GM19455 (cell line): ENCODE results near the gene SYNE4.
"Not testable (repeated sequence)": the region's sequence is repeated elsewhere in the genome, so short reads cannot be mapped to it uniquely, and the experiment has no call there.

Experiments
- ATAC-seq: cut with Tn5 transposase; IDR thresholded peaks from one replicate; pipeline ENCODE4 v1.9.1; 2021; ENCODE audit not compliant: unreplicated experiment

SYNE4 gene

DNA sequence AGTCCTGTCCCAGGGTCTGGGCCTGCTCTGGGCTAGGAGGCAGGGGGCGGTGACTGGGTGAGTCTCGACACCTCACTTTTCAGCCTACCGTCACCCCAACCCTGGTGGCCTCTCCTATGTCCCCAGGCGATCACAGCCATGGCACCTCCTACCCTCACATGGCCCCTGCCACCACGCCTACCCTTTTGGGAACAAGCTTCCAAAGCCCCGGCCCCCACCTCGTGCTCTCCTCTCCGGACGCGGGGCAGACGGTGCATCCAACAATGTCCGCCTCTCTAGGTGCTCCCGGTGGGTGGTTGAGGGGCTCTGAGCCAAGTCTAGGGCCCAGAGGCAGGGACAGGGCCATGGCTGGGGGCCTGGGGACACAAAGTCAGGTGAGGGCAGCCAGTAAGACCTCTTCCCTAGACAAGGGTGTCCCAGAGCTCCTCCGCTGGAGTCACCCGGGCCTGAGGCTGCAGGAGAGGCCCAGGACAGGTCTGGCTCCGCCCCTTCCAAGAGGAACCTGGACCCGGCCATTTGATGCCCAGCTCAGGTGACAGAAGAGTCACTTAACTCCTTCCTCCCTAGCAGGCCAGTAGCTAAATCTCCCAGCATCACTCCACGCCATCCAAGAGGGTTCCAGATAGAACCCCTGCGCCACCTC lies at the start of gene SYNE4:
Gene SYNE4, minus strand, starts transcription at position 478 of the 643 bp plus-strand sequence. Its CDS starts 132 bp downstream, at position 346.
- ATAC-seq = no peak

- ATAC-seq = peak; percentile 73
These were observed 46.4 kb upstream of the SYNE4 start, which contains the start of gene WDR62 for GRCh38 chr19:36054733-36055686. Gene WDR62, plus strand, starts transcription at chr19:36054897. Its CDS starts 75 bp downstream, at chr19:36054972.

- ATAC-seq = peak; percentile 79
These were observed 45.6 kb upstream of the SYNE4 start, which contains the start of gene THAP8 for GRCh38 chr19:36054119-36054732. Gene THAP8, minus strand, starts transcription at chr19:36054285. Its CDS starts 68 bp downstream, at chr19:36054217.

DNA sequence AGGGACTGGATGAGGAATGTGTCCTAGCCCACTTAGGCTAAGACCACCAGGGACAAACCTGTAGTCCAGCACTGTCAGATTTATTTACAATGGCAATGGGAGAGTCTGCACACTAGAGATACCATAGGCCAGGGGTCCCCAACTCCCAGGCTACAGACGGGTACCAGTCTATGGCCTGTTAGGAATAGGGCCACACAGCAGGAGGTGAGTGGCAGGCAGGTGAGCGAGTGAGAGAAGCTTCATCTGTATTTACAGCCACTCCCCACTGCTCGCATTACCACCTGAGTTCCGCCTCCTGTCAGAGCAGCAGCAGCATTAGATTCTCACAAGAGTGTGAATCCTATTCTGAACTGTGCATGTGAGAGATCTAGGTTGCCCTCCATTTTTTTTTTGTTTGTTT lies 43.0 kb upstream of the SYNE4 start:
- ATAC-seq = no peak

DNA sequence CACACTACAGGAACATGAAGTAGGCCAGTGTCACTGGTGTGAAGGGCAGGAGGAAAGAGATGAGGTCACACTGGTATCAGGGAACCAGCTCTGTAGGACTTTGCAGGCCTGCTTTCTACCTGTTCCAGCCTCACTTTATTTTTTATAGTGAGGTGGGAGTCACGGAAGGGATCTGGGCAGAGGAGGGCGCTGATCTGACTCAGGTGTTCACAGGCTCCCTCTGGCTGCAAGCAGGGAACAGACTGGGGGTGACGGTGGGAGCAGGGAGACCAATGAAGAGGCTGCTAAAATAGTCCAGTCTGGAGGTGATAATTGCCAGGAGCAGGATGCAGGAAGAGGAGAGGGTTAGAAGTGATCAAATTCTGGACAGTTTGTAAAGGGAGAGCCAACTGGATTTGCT lies 42.6 kb upstream of the SYNE4 start:
- no peak for ATAC-seq

- no peak for ATAC-seq
These were observed 40.6 kb upstream of the SYNE4 start for GRCh38 chr19:36049080-36049698.

GRCh38 chr19:36047835-36048234 lies 39.2 kb upstream of the SYNE4 start:
- ATAC-seq = no peak

- ATAC-seq = no peak
These were observed 37.9 kb upstream of the SYNE4 start for GRCh38 chr19:36046443-36047050.

GRCh38 chr19:36043952-36044351 lies 35.3 kb upstream of the SYNE4 start:
- no peak for ATAC-seq

DNA sequence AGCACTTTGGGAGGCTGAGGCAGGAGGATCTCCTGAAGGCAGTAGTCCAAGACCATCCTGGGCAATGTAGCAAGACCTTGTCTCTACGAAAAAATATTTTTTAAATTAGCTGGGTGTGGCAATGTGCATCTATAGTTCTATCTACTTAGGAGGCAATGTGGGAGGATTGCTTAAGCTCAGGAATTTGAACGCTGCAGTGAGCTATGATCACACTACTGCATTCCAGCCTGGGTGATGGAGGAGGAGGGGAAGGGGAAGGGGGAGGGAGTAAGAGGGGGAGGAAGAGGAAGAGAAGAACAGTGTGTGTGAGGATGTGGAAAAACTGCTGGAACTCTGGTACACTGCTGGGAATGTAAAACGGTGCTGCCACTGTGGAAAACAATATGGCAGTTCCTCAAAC lies 33.2 kb upstream of the SYNE4 start:
- no peak for ATAC-seq

DNA sequence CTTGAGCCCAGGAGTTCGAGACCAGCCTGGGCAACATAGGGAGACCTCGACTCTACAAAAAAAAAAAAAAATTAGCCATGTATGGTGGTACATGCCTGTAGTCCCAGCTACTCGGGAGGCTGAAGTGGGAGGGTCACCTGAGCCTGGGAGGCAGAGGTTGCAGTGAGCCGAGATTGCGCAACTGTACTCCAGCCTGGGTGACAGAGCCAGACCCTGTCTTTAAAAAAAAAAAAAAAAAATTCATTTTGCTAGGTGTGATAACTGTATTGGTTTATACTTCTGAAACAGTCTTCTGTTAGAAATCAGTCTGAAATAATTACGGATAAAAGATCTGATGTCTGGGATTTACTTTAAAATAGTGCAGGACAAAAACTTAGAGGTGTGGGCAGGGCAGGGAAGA lies 32.5 kb upstream of the SYNE4 start:
- not testable (repeated sequence) for ATAC-seq

DNA sequence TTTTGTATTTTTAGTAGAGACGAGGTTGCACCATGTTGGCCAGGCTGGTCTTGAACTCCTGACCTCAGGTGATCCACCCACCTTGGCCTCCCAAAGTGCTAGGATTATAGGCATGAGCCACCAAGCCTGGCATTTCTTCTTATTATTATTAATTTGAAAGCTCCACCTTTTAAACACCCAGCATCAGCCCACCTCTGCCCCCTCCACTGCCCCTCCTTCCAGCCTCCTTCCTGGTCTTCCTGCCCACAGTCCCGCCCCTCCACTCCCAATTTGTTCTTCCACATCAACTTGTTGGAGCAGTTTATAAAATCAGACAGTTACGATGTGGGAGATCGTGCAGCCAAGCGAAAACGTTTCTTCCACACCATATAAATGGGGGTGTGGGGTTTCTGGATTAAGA lies 31.9 kb upstream of the SYNE4 start:
- no peak for ATAC-seq

- ATAC-seq = no peak
These were observed 23.9 kb upstream of the SYNE4 start, which contains the start of gene CLIP3 for GRCh38 chr19:36032251-36033104. Gene CLIP3, minus strand, starts transcription at chr19:36032873. Its CDS starts 516 bp downstream, at chr19:36032357.

GRCh38 chr19:36031308-36031707 lies 22.7 kb upstream of the SYNE4 start:
- no peak for ATAC-seq

GRCh38 chr19:36030264-36031148 lies 21.9 kb upstream of the SYNE4 start:
- no peak for ATAC-seq

DNA sequence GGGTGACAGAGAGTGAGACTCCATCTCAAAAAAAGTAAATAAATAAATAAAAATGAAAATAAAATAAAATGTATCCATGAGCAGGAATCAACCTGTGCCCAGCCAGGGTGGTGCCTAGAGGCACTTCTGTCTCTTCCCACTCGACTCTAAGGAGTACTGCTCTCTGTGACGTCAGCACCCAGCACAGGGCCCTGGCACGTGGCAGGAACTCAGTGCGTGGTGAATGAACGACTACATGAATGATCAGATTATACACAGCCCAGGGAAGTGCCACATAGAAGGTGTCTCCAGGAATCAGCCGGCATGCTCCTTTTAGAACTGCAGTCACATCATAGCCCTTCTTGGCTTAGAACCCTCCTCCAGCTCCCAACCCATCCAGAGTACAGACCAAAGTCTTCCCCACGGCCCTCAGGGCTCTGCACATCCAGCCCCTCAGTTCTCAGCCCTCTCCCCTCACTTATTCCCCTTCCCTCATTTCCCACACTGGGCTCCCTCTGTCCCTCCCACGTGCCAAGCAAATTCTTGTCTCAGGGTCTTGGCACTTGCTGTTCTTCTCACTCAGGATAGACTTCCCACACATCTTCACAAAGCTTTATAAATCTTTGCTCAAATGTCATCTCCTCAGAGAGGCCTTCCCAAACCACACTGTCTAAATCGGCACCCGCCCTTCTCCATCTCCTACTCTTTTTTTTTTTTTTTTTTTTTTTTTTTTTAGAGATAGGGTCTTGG lies 19.9 kb upstream of the SYNE4 start:
- ATAC-seq = no peak

GRCh38 chr19:36027696-36028095 lies 19.1 kb upstream of the SYNE4 start:
- no peak for ATAC-seq
